ENCODE measurements around the gene IFIT2. TPM values are rescaled to one million over a fixed set of nuclear protein-coding genes. Genes with fewer than 3 reads are reported as not detected.
"Not testable (repeated sequence)": the region's sequence is repeated elsewhere in the genome, so short reads cannot be mapped to it uniquely, and the experiment has no call there.

The IFIT2 gene
- total RNA-seq, 6 donors from 2014 or later, result 7.8 to 49.0 (median 12.0) TPM

DNA sequence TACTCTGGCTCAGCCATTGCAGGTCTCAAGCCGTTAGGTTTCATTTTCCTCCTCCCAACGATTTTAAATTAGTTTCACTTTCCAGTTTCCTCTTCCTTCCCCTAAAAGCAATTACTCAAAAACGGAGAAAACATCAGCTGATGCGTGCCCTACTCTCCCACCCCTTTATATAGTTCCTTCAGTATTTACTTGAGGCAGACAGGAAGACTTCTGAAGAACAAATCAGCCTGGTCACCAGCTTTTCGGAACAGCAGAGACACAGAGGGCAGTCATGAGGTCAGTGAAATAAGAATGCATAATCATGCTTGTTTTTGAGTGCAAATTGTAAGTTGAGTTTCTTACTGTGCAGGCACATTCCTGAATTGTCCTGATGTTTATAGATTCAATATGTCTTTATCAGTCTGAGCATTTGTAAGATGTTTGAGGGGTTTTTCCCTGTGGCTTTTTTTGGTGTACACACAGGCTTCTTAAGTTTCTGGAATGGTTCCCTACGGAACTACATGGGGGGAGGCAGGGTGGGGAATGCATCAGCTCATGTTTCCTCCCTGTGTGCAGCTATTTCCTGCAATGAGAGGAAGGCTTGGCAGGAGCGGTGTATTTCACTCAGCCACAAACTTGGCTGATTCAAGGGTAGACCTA lies 26.1 kb downstream of the IFIT2 start, which contains the start of gene IFIT3:
Gene IFIT3, plus strand, starts transcription at position 195 of the 639 bp plus-strand sequence. Its CDS starts 77 bp downstream, at position 272.
- 0 to 1% methylated on average over 7 of the region's 7 CpGs for WGBS, 2 donors
- Histone ChIP-seq H3K36me3 (no peaks in the 10 kb centered on the region), H3K27ac (peak within 1 kb of the TSS; percentile 86 to 95 (median 90)), H3K9me3 (no peaks in the 10 kb centered on the region), H3K27me3 (no peaks in the 10 kb centered on the region), H3K4me1 (peaks cover 39 to 51% (median 45%) of the 10 kb centered on the region in 4 donors), H3K4me3 (peak within 1 kb of the TSS; percentile 31 to 54 (median 48))
- ATAC-seq (ENCODE audit: low FRiP score in 2 of 2) (peak; percentile 90 to 92), DNase-seq (peak in 1 of 2 donors; percentile 72)
- TF ChIP-seq POLR2AphosphoS5 (IDR thresholded peaks at IDR 0.05) (peak; percentile 61 to 79), POLR2A (IDR thresholded peaks at IDR 0.05) (peak in 2 of 4 donors; percentile 39 to 64), EP300 (IDR thresholded peaks at IDR 0.05) (peak in 2 of 4 donors; percentile 23 to 26)
- TF ChIP-seq, protein P1, sequence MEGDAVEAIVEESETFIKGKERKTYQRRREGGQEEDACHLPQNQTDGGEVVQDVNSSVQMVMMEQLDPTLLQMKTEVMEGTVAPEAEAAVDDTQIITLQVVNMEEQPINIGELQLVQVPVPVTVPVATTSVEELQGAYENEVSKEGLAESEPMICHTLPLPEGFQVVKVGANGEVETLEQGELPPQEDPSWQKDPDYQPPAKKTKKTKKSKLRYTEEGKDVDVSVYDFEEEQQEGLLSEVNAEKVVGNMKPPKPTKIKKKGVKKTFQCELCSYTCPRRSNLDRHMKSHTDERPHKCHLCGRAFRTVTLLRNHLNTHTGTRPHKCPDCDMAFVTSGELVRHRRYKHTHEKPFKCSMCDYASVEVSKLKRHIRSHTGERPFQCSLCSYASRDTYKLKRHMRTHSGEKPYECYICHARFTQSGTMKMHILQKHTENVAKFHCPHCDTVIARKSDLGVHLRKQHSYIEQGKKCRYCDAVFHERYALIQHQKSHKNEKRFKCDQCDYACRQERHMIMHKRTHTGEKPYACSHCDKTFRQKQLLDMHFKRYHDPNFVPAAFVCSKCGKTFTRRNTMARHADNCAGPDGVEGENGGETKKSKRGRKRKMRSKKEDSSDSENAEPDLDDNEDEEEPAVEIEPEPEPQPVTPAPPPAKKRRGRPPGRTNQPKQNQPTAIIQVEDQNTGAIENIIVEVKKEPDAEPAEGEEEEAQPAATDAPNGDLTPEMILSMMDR (IDR thresholded peaks at IDR 0.05), result no peak

DNA sequence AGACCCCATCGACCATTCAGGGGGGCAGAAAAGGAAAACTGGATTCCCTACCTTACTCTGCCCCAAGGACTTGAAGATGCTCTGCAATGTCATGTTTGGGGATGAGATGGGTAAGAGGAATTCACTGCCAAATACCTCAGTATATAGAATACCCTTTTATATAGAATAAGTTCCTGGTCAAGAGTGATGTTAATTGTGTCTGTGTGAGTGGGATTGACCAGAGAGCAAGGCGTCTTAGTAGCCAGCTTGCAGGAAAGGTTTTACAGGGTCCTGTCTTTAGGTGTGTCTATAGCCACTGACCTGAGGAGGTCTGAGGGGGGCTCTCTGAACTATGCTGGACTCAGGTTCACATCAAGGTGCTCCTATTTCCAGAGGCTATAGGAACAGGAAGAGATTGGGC lies 27.3 kb downstream of the IFIT2 start:
- Histone ChIP-seq H3K27me3 (no peaks in the 10 kb centered on the region), H3K9me3 (no peaks in the 10 kb centered on the region), H3K27ac (peak overlapping the region; percentile 86 to 95 (median 90)), H3K36me3 (no peaks in the 10 kb centered on the region), H3K4me1 (peaks cover 52 to 64% (median 58%) of the 10 kb centered on the region in 4 donors), H3K4me3 (peak overlapping the region in 3 of 4 donors; percentile 45 to 54 (median 50))
- DNase-seq (no peak), ATAC-seq (ENCODE audit: low FRiP score in 2 of 2) (no peak)
- 70 to 85% methylated on average over 2 of the region's 2 CpGs for WGBS, 2 donors
- no peak for TF ChIP-seq EP300 (IDR thresholded peaks at IDR 0.05)
- TF ChIP-seq POLR2AphosphoS5 (IDR thresholded peaks at IDR 0.05), result no peak
- TF ChIP-seq, protein P1 (IDR thresholded peaks at IDR 0.05), result no peak
- TF ChIP-seq POLR2A (IDR thresholded peaks at IDR 0.05), result no peak

DNA sequence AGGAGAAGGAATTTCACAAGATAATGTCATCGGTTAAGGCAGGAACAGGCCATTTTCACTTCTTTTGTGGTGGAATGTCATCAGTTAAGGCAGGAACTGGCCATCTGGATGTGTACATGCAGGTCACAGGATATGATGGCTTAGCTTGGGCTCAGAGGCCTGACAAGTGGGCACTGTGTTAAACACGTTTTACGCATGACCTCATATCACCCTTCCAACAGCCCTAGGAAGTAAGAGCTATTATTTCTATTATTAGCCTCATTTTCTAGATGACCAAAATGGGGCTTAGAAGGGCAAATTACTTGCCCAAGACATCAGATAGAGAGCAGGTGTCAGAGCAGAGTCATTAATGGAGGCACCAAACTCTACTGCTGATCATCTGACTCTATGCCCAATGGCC lies 28.2 kb downstream of the IFIT2 start:
- not testable (repeated sequence) for H3K4me3 ChIP-seq; H3K9me3 ChIP-seq; H3K36me3 ChIP-seq; ATAC-seq (ENCODE audit: low FRiP score in 2 of 2); DNase-seq; H3K27me3 ChIP-seq
- H3K4me1 ChIP-seq, result peaks cover 58 to 72% (median 63%) of the 10 kb centered on the region in 4 donors
- 54 to 56% methylated on average over 3 of the region's 3 CpGs for WGBS, 2 donors
- peak overlapping the region; percentile 22 to 95 (median 88) for H3K27ac ChIP-seq

DNA sequence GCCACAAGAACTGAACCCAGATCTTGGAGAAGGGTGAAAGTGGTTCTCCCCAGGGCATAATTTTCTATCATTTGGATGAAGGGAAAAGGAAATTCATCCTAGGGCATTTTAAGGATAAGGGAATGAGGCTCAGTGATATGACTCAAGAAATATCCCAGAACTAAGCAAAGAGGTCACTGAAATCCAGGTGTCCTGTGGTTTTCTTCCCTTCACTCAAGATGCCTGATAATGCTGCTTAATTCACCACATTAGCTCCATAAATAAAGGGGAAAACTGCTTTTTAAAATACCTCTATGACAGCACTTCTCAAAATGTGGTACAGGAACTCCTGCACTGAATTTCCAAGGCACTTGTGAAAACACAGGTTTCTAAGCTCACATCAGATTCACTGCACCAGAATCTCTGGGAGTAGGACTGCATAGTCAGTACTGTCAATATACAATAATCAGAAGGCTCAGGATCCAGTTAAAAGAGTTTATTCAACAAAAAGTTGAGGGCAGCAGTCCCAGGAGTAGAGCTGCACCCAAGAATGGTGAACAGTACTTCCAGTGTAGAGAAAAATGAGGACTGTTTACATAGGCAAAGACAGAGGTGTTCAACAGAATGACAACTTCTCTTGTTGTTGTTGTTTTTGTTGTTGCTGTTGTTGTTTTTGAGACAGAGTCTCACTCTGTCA lies 28.8 kb downstream of the IFIT2 start:
- Histone ChIP-seq H3K36me3 (no peaks in the 10 kb centered on the region), H3K9me3 (no peaks in the 10 kb centered on the region), H3K27ac (peak overlapping the region; percentile 22 to 95 (median 88)), H3K4me3 (no peak overlapping the region), H3K4me1 (peaks cover 59 to 79% (median 65%) of the 10 kb centered on the region in 4 donors), H3K27me3 (no peaks in the 10 kb centered on the region)
- TF ChIP-seq, protein P1 (IDR thresholded peaks at IDR 0.05), result no peak
- TF ChIP-seq EP300 (IDR thresholded peaks at IDR 0.05) (no peak), POLR2A (IDR thresholded peaks at IDR 0.05) (no peak), POLR2AphosphoS5 (IDR thresholded peaks at IDR 0.05) (no peak)
- no peak for DNase-seq
- ATAC-seq (ENCODE audit: low FRiP score in 2 of 2), result no peak

DNA sequence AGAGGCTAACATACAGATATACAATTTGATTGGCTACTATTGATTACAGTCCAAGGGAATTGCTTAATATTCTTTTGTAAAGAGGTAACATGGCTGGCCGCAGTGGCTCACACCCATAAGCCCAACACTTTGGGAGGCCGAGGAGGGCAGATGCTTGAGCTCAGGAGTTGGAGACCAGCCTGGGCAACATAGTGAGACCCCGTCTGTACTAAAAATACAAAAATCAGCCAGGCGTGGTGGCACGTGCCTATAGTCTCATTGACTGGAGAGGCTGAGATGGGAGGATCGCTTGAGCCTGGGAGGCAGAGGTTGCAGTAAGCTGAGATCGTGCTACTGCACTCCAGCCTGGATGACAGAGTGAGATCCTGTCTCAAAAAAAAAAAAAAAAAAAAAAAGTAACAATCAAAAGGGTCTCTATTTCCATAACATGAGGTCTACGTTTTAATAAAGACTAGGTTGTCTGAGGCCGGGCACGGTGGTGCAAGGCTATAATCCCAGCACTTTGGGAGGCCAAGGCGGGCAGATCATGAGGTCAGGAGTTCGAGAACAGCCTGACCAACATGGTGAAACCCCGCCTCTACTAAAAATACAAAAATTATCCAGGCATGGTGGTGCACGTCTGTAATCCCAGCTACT lies 29.8 kb downstream of the IFIT2 start:
- not testable (repeated sequence) for H3K36me3 ChIP-seq; DNase-seq; H3K27me3 ChIP-seq; ATAC-seq (ENCODE audit: low FRiP score in 2 of 2); H3K9me3 ChIP-seq
- WGBS, 2 donors, result 73 to 85% methylated on average over 14 of the region's 14 CpGs
- Histone ChIP-seq H3K27ac (peak overlapping the region; percentile 80 to 95 (median 86)), H3K4me3 (peak overlapping the region in 3 of 4 donors; percentile 35 to 54 (median 50)), H3K4me1 (peaks cover 62 to 83% (median 66%) of the 10 kb centered on the region in 4 donors)
